Measurements from ENCODE around the gene MAN1C1. TPM values are rescaled to one million over a fixed set of nuclear protein-coding genes. Genes with fewer than 3 reads are reported as not detected.

MAN1C1 gene
- total RNA-seq, 1 experiment from 2014 or later: 16.8 TPM

GRCh38 chr1:25671929-25672328, 55.3 kb downstream of the MAN1C1 start (continued):
- TF ChIP-seq STAT6 (CRISPR knock-in tag; conservative IDR thresholded peaks at IDR 0.05; ENCODE audit: low read depth) (no peak), TCF7 (CRISPR knock-in tag; IDR thresholded peaks at IDR 0.05; ENCODE audit: low read depth) (no peak), PREB (CRISPR knock-in tag; IDR thresholded peaks at IDR 0.05; ENCODE audit: borderline replicate concordance) (no peak), NR1H2 (CRISPR knock-in tag; IDR thresholded peaks at IDR 0.05) (no peak), FOXK1 (CRISPR knock-in tag; IDR thresholded peaks at IDR 0.05) (no peak), SMAD4 (CRISPR knock-in tag; IDR thresholded peaks at IDR 0.05) (no peak), JUN (CRISPR knock-in tag; IDR thresholded peaks at IDR 0.05) (no peak), ERG (CRISPR knock-in tag; IDR thresholded peaks at IDR 0.05) (no peak)

GRCh38 chr1:25672763-25673409, 56.3 kb downstream of the MAN1C1 start:
- ChIA-PET POLR2A (no interaction called here), CTCF (interaction anchor here (0.8 kb wide), 1 partner anchor 22 kb away, joined by 3 read pairs; no protein-coding TSS in a partner anchor)
- TF ChIP-seq ETV6 (CRISPR knock-in tag; IDR thresholded peaks at IDR 0.05) (no peak), CDX4 (CRISPR knock-in tag; IDR thresholded peaks at IDR 0.05; ENCODE audit: borderline replicate concordance) (no peak), E2F5 (CRISPR knock-in tag; IDR thresholded peaks at IDR 0.05) (no peak), ZBTB21 (CRISPR knock-in tag; IDR thresholded peaks at IDR 0.05; ENCODE audit: borderline replicate concordance) (no peak), USF1 (CRISPR knock-in tag; IDR thresholded peaks at IDR 0.05) (no peak), USF2 (CRISPR knock-in tag; IDR thresholded peaks at IDR 0.05) (no peak), IRF2 (CRISPR knock-in tag; IDR thresholded peaks at IDR 0.05; ENCODE audit: borderline replicate concordance, low read depth) (no peak), SOX15 (CRISPR knock-in tag; IDR thresholded peaks at IDR 0.05) (no peak), GABPB1 (CRISPR knock-in tag; IDR thresholded peaks at IDR 0.05) (no peak), ARID4B (CRISPR knock-in tag; IDR thresholded peaks at IDR 0.05; ENCODE audit: borderline replicate concordance) (no peak), ZNF416 (CRISPR knock-in tag; IDR thresholded peaks at IDR 0.05) (no peak), ZNF263 (CRISPR knock-in tag; IDR thresholded peaks at IDR 0.05; ENCODE audit: low read depth) (no peak), SP1 (CRISPR knock-in tag; conservative IDR thresholded peaks at IDR 0.05) (no peak), ZNF317 (CRISPR knock-in tag; IDR thresholded peaks at IDR 0.05; ENCODE audit: borderline replicate concordance, low read depth) (no peak)
- peaks cover 26% of the 10 kb centered on the region for H3K4me1 Mint-ChIP-seq
- no peaks in the 10 kb centered on the region; the same call in 1 of the 2 replicates for H3K27me3 Mint-ChIP-seq (ENCODE audit: low read depth)
- H3K9me3 Mint-ChIP-seq: peaks cover 5% of the 10 kb centered on the region
- ATAC-seq (no peak), DNase-seq (ENCODE audit: low spot score) (no peak)
- no peak overlapping the region for H3K4me3 Mint-ChIP-seq
- H3K36me3 Mint-ChIP-seq: no peaks in the 10 kb centered on the region
- no peak overlapping the region for H3K27ac Mint-ChIP-seq

Data from WTC11 (cell line).